HepG2 (cell line): ENCODE data around the gene MDP1. TPM values are rescaled to one million over a fixed set of nuclear protein-coding genes. Genes with fewer than 3 reads are reported as not detected.
A peak's percentile ranks its signal among the peaks of the same experiment; 100 is the strongest.

Experiments
- ATF7 ChIP-seq, 2 experiments: fragments of 450-650 bp in 1 of 2; sonication (generic) in 1 of 2; formaldehyde crosslinking in 1 of 2; IDR thresholded peaks; 2 replicates each; pipeline versions ENCODE4 v1.4.0 to v1.6.1; 2016 to 2020; ENCODE audit warnings: antibody characterized with exemption in 1 of 2, mild to moderate bottlenecking in 1 of 2, missing genetic modification reagents in 1 of 2
- BRD4 ChIP-seq: sonication (generic); formaldehyde crosslinking; IDR thresholded peaks from 2 replicates; pipeline ENCODE4 v1.4.0; 2020; ENCODE audit warnings: missing genetic modification reagents
- CBFB ChIP-seq: sonication (generic); formaldehyde crosslinking; IDR thresholded peaks from 2 replicates; pipeline ENCODE4 v1.4.0; 2020; ENCODE audit warnings: missing genetic modification reagents
- ETV6 ChIP-seq: sonication (generic); formaldehyde crosslinking; conservative IDR thresholded peaks from 2 replicates; pipeline ENCODE4 v1.4.0; 2020; ENCODE audit warnings: missing genetic modification reagents
- GATAD1 ChIP-seq: IDR thresholded peaks from 2 replicates; pipeline ENCODE4 v1.6.1; 2016; ENCODE audit warnings: missing genetic modification reagents, missing compliant biosample characterization
- HNF4G ChIP-seq, 2 experiments: sonication (generic) in 1 of 2; formaldehyde crosslinking in 1 of 2; IDR thresholded peaks; 2 replicates each; pipeline versions ENCODE4 v1.4.0 to v1.6.1; 2011 to 2020; ENCODE audit warnings: borderline replicate concordance in 2 of 2, low read depth in 2 of 2, mild to moderate bottlenecking in 2 of 2, low read length in 1 of 2, missing genetic modification reagents in 1 of 2, moderate library complexity in 1 of 2
- NFYC ChIP-seq: IDR thresholded peaks from 2 replicates; pipeline ENCODE4 v1.6.1; 2016; ENCODE audit warnings: missing genetic modification reagents, missing compliant biosample characterization
- NONO ChIP-seq, 2 experiments: fragments of 450-650 bp in 1 of 2; sonication (generic) in 1 of 2; formaldehyde crosslinking in 1 of 2; IDR thresholded peaks in 1 of 2; conservative IDR thresholded peaks in 1 of 2; 2 replicates each; pipeline versions ENCODE4 v1.6.1 to v1.8.0; 2017 to 2022; ENCODE audit warnings: mild to moderate bottlenecking in 1 of 2, missing genetic modification reagents in 1 of 2, moderate library complexity in 1 of 2
- NR3C1 ChIP-seq: sonication (generic); formaldehyde crosslinking; IDR thresholded peaks from 2 replicates; pipeline ENCODE4 v1.4.0; 2020; ENCODE audit warnings: missing genetic modification reagents
- PCBP2 ChIP-seq: fragments of 200-400 bp; formaldehyde crosslinking; optimal IDR thresholded peaks from 2 replicates; pipeline ENCODE3; 2018; ENCODE audit warnings: low read length, low read depth; ENCODE audit not compliant: poor library complexity, severe bottlenecking
- PHF20 ChIP-seq: sonication (generic); formaldehyde crosslinking; IDR thresholded peaks from 2 replicates; pipeline ENCODE4 v1.5.0; 2020; ENCODE audit warnings: mild to moderate bottlenecking, missing genetic modification reagents
- RXRB ChIP-seq: IDR thresholded peaks from 2 replicates; pipeline ENCODE4 v1.6.1; 2016; ENCODE audit warnings: borderline replicate concordance, missing genetic modification reagents, missing compliant biosample characterization
- SSRP1 ChIP-seq: IDR thresholded peaks from 2 replicates; pipeline ENCODE4 v1.6.1; 2016; ENCODE audit warnings: control low read depth
- ZBTB1 ChIP-seq: sonication (generic); formaldehyde crosslinking; IDR thresholded peaks from 2 replicates; pipeline ENCODE4 v1.4.0; 2020; ENCODE audit warnings: missing genetic modification reagents, borderline replicate concordance
- ZFP91 ChIP-seq: sonication (generic); formaldehyde crosslinking; IDR thresholded peaks from 2 replicates; pipeline ENCODE4 v1.9.0; 2022; ENCODE audit warnings: missing genetic modification reagents, mild to moderate bottlenecking, borderline replicate concordance
- ZKSCAN5 ChIP-seq: sonication (generic); formaldehyde crosslinking; IDR thresholded peaks from 2 replicates; pipeline ENCODE4 v1.5.1; 2020; ENCODE audit warnings: mild to moderate bottlenecking, missing genetic modification reagents
- ZNF547 ChIP-seq: sonication (generic); formaldehyde crosslinking; IDR thresholded peaks from 2 replicates; pipeline ENCODE4 v1.5.1; 2020; ENCODE audit warnings: mild to moderate bottlenecking, missing genetic modification reagents
- ZNF567 ChIP-seq: sonication (generic); formaldehyde crosslinking; IDR thresholded peaks from 2 replicates; pipeline ENCODE4 v1.8.1; 2023; ENCODE audit warnings: mild to moderate bottlenecking, missing genetic modification reagents, borderline replicate concordance
- ZNF615 ChIP-seq: sonication (generic); formaldehyde crosslinking; IDR thresholded peaks from 2 replicates; pipeline ENCODE4 v1.5.0; 2020; ENCODE audit warnings: mild to moderate bottlenecking, missing genetic modification reagents, borderline replicate concordance
- ZNF629 ChIP-seq: sonication (generic); formaldehyde crosslinking; conservative IDR thresholded peaks from 2 replicates; pipeline ENCODE4 v1.5.0; 2020; ENCODE audit warnings: missing genetic modification reagents
- ZUFSP ChIP-seq: sonication (generic); formaldehyde crosslinking; IDR thresholded peaks from 2 replicates; pipeline ENCODE4 v1.9.0; 2021; ENCODE audit warnings: missing genetic modification reagents, mild to moderate bottlenecking, borderline replicate concordance
- polyA plus RNA-seq, 8 experiments: library from polyadenylated mRNA; depleted of rRNA in 3 of 8; stranded (reverse) in 7 of 8; unstranded in 1 of 8; fragments of >200 nt; fragmentation: Illumina TruSeq in 4 of 8; extraction: Trizol in 4 of 8; gene quantifications; 2 replicates each; pipeline versions ENCODE4 v1.2.1 to v1.2.3, GENCODE V29; 2011 to 2016; ENCODE audit warnings: low read depth in 4 of 8, missing spikeins in 1 of 8, mixed read lengths in 1 of 8; ENCODE audit not compliant: insufficient read depth in 1 of 8
- total RNA-seq, 5 experiments: library from RNA; depleted of rRNA; stranded (reverse); fragments of >200 nt; fragmentation: Illumina TruSeq; extraction: Trizol; gene quantifications; 2 replicates each; pipeline ENCODE4 v1.2.3, GENCODE V29; 2016; ENCODE audit warnings: low read depth in 1 of 5
- TF ChIP-seq, protein P1 (sequence below): sonication (generic); formaldehyde crosslinking; IDR thresholded peaks from 2 replicates; pipeline ENCODE4 v1.5.0; 2020; ENCODE audit warnings: missing genetic modification reagents

The MDP1 gene
- total and polyA plus RNA-seq, 2 of the 13 experiments (the other 11 are each of a cell fraction or from before 2014, with no cell fraction given): 44.1 to 48.7 TPM

DNA sequence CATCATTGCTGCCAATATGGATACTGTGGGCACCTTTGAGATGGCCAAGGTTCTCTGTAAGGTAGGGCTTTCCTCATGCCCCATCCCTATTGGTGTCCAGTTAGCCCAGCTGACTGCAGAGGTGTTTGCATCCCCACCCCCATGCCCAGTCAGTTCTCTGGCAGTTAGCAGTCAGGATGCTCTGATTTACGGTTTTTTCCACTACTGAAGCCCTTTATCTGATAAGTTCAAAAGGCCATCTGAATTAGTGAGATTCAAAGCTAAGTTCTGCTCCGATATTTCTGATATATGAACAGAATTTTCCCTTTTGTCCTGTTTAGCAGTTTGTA is 17.6 kb upstream of the MDP1 start (continued):
- no peak for TF ChIP-seq ZUFSP
- TF ChIP-seq ZFP91 (CRISPR knock-in tag): no peak
- no peak for TF ChIP-seq CBFB (CRISPR knock-in tag)
- TF ChIP-seq ZNF567 (CRISPR knock-in tag): 0 out of 2 replicates have a peak, but pooled peaks have one; percentile 29
- no peak for TF ChIP-seq NR3C1 (CRISPR knock-in tag)
- TF ChIP-seq ZKSCAN5 (CRISPR knock-in tag): no peak
- peak; percentile 48 for TF ChIP-seq PCBP2
- TF ChIP-seq BRD4 (CRISPR knock-in tag): no peak
- no peak for TF ChIP-seq GATAD1 (CRISPR knock-in tag)
- no peak for TF ChIP-seq PHF20 (CRISPR knock-in tag)
- TF ChIP-seq NFYC (CRISPR knock-in tag): peak; percentile 33; the same call in 1 of the 2 replicates
- TF ChIP-seq ATF7 (IDR thresholded peaks at IDR 0.05): no peak
- no peak for TF ChIP-seq ATF7 (CRISPR knock-in tag; IDR thresholded peaks at IDR 0.05)
- TF ChIP-seq ZNF547 (CRISPR knock-in tag): no peak
- TF ChIP-seq ZNF615 (CRISPR knock-in tag): 0 out of 2 replicates have a peak, but pooled peaks have one; percentile 52
- TF ChIP-seq, protein P1, sequence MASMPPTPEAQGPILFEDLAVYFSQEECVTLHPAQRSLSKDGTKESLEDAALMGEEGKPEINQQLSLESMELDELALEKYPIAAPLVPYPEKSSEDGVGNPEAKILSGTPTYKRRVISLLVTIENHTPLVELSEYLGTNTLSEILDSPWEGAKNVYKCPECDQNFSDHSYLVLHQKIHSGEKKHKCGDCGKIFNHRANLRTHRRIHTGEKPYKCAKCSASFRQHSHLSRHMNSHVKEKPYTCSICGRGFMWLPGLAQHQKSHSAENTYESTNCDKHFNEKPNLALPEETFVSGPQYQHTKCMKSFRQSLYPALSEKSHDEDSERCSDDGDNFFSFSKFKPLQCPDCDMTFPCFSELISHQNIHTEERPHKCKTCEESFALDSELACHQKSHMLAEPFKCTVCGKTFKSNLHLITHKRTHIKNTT (CRISPR knock-in tag): no peak
- no peak for TF ChIP-seq ZBTB1
- TF ChIP-seq HNF4G (IDR thresholded peaks at IDR 0.05; ENCODE audit: borderline replicate concordance, low read depth, low read length): peak; percentile 40; the same call in 1 of the 2 replicates
- no peak for TF ChIP-seq HNF4G (CRISPR knock-in tag; IDR thresholded peaks at IDR 0.05; ENCODE audit: borderline replicate concordance, low read depth)
- no peak for TF ChIP-seq SSRP1
- TF ChIP-seq ZNF629: no peak
- TF ChIP-seq ETV6 (CRISPR knock-in tag): 0 out of 2 replicates have a peak, but pooled peaks have one; percentile 4
- TF ChIP-seq NONO (IDR thresholded peaks at IDR 0.05): no peak
- no peak for TF ChIP-seq NONO (CRISPR knock-in tag; conservative IDR thresholded peaks at IDR 0.05)
- TF ChIP-seq RXRB (CRISPR knock-in tag): no peak
